SIG-M5 treated with dmso at 0.1 percent for 504 hours (cell line): ENCODE data around the gene ABHD17A.
A peak's percentile ranks its signal among the peaks of the same experiment; 100 is the strongest.

ENCODE experiments used
- DNase-seq: peaks from one replicate; lab custom pipeline; 2025; ENCODE audit not compliant: unreplicated experiment; lab: John Stamatoyannopoulos, UW

The ABHD17A gene

DNA sequence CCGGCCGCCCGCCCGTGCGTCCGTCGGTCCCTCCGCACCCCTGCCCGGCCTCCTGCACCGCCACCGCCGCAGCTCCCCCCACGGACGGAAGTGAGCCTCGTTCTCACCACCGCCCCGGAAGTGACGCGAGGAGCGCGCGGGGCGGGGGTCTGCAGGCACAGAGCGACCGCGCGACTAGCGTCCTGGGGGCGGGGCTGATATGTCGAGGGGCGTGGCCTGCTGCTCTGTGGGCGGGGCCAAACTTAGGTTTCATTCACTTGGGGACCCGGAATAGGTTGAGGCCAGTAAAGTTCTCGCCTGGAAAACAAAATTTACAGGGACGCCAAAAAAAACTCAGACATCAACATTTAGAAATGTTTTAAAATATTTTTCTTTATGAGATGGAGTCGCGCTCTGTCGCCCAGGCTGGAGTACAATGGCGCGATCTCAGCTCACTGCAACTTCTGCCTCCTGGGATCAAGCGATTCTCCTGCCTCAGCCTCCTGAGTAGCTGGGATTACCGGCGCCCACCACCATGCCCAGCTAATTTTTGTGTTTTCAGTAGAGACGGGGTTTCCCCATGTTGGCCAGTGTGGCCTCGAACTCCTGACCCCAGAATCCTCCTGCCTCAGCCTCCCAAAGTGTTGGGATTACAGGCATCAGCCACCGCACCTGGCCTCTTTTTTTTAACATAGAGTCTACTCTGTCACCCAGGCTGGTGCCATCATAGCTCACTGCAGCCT lies at the start of gene ABHD17A:
Gene ABHD17A (minus strand): TSS at position 99 of the 722 bp plus-strand sequence. CDS start 3,930 bp downstream, outside the sequence.
- peak; percentile 87 for DNase-seq

DNA sequence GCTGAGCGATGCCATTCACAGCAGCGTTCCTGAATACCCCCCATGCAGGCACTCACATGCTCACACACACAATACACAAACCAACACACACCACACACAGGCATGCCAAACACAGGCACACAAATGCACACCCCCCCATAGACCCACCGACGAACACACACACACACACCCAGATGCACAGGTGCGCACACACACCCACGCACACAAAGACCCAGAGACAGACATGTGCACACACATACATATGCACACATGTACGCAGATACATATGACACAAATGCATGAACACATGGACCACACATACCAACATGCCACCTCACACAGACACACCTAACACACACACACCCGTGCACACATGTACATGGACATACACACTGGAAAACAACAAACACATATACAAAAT lies 48.6 kb upstream of the ABHD17A start:
- no peak for DNase-seq

DNA sequence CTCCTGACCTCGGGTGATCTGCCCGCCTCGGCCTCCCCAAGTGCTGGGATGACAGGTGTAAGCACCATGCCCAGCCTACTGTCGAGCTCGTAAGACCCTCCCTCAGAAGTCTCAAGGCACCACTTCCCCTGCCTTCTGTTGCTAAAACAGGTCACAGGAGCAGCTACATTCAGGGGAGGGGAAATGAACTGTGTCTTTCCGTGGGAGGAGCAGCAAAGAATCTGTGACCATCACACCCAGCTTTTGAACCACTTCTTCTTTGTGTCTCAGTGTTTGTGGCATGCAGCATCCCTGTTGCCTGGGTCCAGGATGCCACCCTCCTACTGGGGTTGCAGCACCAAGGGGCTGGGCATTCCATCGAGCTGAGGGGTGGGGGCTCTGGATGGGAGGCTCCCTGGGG lies 47.9 kb upstream of the ABHD17A start:
- DNase-seq, result no peak

DNA sequence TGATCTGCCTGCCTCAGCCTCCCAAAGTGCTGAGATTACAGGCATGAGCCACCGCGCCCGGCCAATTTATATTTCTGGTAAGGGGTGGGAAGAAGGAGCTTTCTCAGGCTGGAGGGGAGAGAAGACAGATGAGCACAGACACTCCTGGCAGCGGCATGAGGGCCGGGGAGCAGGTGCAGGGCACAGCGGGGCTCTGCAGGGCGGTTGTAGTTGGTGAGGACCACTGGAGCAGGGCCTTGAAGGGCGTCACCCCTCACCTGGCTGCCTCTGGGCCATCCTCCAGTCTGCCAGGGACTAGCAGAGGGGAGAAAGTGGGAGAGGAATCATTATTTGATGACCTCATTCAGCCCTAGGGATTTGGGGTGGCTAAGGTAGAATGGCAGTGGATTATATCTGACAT lies 47.1 kb upstream of the ABHD17A start:
- no peak for DNase-seq

DNA sequence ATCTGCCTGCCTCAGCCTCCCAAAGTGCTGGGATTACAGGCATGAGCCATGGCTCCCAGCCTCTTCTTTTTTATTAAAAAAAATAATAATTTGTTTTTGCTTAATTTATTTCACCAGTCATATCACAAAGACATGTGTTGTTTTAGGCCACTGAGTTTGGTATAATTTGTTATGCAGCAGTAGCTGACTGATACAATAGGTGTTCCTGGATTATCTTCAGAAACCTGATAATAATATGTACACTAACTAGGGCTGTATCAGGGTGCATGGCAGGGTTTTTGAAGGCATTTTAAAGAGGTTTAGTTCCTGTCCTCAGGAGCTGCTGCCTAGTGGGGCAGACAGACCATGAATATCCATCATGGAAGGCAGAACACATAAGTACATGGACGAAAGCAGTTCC lies 46.1 kb upstream of the ABHD17A start:
- no peak for DNase-seq

DNA sequence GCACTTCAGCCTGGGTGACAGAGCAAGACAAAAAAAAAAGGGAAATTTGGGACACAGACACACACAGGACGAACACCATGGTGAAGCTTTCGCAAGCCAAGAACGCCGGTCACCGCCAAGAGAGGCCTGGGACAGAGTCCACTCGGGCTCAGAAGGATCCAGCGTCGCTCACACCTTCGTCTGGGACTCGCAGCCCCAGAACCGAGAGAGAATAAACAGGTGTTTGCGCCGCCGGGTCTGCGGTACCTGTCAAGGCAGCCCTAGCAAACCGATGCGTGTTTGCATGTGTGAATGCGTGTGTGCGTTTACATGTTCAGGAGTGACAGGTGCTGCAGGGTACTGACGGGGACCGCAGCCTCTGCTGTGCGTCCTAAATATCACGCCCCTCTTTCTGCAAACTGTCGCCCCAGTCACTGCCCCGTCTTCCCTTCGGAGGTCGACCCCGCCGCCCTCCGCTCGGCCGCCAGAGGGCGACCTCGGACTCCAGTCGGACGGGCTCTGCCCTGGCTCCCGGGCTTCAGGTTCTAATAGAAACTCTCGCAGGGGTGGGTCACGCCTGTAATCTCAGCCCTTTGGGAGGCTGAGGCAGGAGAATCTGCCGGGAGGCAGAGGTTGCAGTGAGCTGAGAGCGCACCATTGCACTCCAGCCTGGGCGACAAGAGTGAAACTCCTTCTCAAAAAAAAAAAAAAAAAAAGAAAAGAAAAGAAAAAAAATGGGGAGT lies 43.9 kb upstream of the ABHD17A start:
- peak; percentile 63 for DNase-seq

DNA sequence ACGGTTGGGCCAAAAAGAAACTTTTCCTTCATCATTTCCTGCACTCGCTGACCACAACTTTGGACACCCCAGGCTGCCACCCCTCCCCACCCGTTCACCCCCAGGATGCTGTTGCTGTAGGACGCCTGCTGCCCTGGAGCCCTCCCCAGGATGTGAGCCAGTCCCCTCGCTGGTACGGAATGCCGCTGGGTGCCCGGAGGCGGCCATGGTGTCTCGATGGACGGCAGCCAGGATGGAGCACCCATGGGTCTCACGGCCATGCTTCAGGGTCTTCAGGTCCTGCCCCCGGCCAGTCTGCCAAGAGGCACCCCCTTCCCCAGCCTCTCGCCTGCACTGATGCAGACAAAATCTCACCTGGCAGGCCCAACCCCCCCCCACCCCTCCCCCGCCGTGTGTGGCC lies 40.2 kb upstream of the ABHD17A start:
- no peak for DNase-seq

DNA sequence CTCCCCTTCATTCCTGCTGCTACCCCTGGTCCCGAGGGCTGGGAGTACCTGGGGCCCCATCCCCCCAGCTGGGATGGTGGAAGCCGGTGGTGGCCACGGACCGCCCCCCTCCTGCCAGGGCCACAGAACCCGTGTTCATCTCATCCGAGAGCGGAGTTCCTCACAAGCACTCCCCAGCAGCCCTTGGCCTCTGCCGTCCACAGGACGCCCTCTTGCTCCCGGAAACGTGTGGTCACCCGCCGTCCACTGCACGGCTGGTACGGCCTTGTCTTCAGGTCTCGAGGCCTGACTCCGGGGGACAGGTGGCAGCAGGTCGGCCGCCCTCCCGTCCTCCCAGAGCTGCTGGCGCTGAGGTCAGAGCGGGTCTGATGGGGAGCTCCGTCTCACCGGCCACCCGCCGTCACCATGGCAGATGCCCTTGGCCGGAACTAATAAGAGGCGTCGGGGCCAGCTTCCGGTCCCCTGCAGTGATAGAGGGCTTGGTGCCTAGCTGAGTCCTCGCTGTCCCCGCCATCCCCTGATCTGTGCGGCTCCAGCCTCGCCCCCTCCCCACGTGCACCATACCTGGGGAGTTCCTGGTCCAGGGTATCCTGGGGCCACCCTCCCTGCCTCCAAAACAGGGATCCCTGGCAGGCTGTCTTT lies 39.1 kb upstream of the ABHD17A start:
- DNase-seq, result no peak

DNA sequence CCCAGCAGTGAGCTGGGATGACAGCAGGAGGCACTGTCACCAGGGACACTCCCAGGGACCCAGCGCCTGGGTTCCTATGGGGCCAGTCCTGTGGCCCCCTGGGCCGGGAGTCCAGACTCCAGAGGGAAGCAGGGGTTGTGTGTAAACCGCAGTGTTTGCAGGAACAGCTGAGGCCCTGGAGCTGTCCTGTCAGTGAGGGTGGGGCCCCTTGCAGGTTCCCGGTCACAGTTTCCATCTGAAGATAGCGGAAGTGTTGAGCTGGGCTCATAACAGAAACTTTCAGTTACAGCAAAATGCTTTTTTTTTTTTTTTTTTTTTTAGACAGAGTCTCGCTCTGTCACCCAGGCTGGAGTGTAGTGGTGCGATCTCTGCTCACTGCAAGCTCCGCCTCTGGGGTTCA lies 38.0 kb upstream of the ABHD17A start:
- DNase-seq, result peak; percentile 35

DNA sequence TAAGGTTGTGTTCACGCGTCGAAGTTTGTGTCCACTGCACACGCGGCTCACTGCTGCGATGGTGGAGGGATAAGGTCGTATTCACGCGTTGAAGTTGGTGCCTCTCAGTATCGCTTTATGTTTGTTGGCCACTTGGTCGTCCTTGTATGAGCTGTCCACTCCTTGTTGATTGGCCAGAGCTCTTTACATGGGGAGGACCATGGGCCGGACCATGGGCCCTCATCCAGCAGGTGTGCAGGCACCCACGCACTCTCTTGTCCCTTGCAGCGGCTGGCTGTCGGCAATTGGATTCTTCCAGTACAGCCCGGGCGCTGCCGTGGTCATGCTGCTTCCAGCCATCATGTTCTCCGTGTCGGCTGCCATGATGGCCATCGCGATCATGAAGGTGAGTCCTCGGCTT lies 37.5 kb upstream of the ABHD17A start:
- no peak for DNase-seq

DNA sequence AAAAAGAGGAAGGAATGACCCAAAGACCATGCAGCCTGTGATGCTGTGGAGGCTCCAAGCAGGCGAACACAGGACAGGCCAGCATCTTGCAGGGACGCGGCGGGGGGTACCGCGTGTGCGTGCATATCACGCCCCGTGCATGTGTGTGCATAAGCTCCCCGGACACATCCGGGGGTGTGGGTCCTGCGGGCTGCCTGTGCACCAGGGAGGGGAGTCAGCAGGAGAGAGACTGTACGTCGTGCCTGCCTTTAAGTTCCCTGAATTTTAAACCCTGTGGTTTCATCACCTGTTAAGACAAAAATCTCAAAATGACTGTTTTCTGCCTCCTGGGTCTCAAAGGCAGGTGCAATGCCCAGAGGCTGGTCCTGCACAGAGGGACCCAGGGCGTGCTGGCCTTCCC lies 36.5 kb upstream of the ABHD17A start:
- no peak for DNase-seq

DNA sequence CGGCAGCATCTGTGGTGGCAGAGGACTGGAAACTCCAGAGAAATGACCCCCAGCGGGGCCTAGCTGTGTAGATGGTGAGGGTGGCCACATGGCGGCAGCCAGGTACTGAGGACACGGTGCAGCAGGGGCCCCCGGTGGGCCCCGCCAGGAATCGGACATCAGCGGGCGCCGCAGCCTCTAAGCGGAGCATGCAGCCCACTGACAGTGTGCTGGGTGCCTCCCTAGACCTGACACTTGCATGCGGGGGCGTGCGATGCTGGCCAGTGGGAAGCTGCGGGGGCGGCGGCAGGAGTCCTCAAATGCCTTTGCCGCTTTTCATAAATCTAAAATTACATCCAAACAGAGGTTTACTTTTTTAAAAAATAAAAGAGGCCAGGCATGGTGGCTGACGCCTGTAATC lies 36.0 kb upstream of the ABHD17A start:
- DNase-seq, result no peak

DNA sequence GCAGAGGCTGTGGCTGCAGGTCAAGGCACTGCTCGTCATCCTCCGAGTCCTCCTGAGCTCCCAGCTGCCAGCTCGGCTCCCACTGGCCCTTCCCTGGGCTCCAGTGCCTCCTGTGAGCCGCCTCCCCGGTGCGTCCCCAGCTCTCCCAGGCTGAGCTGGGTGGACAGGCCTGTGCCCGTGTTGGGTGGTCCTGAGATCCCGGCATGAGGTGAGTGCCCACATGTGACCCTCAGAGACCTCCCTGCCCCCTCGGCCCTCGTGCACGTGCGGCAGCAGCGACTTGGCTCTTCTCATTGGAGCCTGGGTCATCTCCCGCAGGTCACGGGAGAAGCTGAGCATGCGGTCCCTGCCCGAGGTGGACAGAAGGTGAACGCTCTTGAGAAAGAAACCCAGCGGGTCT lies 35.3 kb upstream of the ABHD17A start:
- DNase-seq, result no peak

DNA sequence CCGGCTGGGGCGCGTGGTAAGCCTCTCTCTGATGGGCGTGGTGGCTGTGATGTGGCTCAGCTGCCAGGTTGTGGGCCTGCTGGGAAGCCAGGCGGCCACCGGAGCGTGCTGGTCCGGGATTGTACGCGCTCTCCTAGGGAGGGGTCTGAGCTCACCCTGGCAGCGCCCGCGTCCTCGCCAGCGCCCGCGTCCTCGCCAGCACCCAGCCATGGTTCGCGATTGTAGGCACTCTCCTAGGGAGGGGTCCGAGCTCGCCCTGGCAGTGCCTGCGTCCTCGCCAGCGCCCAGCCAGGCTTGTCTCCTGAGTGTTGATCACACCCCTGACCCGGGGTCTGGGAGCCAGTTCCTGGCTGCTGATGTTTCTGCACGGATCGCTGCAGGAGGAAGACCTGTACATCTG lies 33.7 kb upstream of the ABHD17A start:
- no peak for DNase-seq

DNA sequence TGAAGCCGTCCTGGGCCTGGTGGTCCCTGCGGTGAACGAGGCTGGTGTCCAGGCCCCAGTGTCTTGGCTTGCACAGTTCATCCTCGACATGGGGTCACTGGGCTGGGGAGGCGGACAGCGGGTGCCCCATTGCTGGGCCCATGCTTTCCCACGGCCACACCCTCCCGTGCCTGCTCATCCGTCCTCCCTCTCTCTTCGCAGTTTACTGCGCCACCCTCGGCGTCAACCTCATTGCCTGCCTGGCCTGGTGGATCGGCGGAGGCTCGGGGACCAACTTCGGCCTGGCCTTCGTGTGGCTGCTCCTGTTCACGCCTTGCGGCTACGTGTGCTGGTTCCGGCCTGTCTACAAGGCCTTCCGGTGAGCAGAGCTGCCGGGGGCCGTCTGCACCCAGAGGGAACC lies 32.6 kb upstream of the ABHD17A start:
- DNase-seq, result no peak

DNA sequence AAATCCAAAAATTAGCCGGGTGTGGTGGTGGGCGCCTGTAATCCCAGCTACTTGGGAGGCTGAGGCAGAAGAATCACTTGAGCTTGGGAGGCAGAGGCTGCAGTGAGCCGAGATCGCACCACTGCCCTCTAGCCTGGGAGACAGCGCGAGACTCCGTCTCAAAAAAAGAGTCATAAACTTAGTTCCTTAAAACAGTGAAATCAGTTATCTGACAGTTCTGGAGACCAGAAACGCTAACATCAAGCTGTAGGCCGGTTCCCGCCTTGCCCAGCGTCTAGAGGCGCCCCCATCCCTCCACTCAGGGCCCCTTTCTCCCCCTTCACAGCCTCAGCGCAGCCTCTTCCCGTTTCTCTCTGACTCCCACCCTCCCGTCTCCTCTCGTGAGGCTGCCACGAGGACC lies 31.9 kb upstream of the ABHD17A start:
- no peak for DNase-seq

DNA sequence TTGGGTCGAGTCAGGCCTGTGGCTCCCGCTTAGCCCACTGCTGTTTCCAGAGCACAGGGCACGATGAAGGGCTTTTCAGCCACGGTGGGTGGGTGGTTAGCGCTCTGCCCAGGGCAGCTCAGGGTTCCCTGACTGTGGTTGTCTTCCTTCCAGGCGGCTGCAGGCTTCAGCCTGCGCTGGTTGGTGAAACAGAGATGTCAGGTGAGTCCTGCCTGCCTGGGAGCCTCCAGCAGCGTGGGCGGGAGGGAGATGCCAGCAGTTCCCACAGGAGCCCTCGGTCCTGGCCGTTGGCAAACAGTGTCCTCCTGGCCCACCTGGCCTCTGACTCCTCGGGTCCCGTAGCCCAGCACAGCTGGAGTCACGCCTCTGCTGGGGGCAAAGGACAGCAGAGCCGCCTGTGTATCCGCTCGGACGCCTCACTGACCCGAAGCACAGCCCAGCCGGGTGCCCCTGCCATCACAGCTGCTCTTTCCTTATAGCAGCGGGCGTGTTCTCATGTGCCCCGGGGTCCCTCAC lies 29.6 kb upstream of the ABHD17A start:
- DNase-seq, result no peak

DNA sequence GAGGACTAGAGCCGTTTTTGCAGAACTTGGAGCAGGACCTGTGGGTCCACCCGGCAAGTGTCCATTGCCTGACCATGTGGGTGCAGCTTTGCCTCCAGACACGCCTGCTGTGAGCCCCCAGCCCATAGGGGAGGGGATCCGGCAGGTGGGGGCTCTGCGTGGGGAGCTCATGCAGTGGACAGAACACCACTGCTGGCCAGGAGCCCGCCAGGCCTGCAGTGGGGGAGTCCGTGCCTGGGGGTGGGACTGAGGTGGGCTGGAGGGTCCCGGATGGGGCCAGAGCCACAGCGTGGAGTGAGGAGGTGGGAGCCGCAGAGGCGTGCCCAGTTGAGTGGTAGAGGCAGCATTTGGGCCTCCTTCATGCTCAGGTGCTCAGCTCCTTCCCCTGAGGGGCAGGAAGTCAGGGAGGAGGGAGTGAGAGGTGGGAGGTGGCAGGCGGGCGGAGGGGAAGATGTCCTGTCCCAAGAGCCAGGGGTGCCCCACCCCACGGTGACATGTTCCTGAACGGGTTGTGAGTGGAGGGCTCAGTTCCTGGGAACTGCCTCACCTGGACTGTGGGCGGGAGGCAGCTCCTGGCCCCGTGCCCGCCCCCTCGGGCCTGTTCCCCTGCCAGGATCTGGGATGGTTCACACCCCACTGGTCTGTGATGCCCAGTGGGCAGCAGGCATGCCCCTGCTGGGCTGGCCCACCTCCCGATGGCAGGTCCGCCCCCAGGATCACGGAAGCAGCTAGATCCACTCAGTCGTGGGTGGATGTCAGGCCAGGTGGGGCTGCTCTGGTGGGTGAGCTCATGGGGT lies 28.7 kb upstream of the ABHD17A start:
- no peak for DNase-seq

DNA sequence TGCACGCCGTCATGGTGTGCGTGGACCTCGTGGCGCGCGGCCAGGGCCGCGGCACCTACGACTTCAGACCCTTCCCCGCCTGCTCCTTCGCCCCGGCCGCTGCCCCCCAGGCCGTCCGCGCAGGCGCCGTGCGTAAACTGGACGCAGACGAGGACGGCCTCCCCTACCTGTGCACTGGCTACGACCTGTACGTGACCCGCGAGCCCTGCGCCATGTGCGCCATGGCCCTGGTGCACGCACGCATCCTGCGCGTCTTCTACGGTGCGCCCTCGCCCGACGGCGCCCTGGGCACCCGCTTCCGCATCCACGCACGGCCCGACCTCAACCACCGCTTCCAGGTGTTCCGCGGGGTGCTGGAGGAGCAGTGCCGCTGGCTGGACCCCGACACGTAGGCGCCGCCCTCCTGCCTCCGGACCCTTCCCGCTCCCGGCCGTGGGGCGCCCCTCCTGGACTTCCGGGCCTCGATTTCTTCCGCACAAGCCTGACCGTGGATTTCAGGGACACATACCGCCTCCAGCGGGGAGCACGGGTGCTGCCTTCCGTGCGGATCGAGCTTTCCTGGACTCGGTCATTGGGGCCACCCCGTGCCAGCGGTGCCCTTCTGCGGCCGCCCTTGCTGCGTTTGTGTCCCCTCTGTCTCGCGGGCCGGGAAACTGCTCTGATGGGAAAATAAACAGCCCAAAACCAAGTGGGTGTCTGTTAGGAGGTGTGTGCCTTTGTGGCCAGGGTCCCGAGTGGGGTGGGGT lies 27.6 kb upstream of the ABHD17A start:
- DNase-seq, result no peak

DNA sequence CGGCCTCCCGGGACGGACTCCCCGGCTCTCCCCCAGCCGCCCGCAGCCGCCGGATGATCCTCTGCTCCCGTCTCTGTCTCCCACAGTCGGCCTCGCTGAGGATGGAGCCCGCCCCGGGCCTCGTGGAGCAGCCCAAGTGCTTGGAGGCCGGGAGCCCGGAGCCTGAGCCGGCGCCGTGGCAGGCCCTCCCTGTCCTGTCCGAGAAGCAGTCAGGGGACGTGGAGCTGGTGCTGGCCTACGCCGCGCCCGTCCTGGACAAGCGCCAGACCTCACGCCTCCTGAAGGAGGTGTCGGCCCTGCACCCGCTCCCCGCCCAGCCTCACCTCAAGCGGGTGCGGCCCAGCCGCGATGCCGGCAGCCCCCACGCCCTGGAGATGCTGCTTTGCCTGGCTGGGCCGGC lies 26.7 kb upstream of the ABHD17A start:
- no peak for DNase-seq

DNA sequence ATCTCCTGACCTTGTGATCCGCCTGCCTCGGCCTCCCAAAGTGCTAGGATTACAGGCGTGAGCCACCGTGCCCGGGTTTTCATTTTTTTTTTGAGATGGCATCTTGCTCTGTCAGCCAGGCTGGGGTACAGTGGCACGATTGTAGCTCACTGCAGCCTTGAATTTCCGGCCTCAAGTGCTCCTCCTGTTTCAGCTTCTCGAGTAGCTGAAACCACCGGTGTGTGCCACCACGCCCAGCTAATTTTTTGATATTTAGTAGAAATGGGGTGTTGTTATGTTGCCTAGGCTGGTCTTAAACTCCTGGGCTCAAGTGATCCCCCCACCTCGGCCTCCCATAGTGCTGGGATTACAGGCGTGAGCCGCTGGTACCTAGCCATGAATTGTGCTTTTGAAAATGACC lies 25.8 kb upstream of the ABHD17A start:
- no peak for DNase-seq
